Activated T-helper 1 cell treated with anti-CD3 and anti-CD28 coated beads, Interleukin-2, amount 50 U/mL, for 16 hours (primary cell): Measurements from ENCODE around the gene DNMT3L.
"Not testable (repeated sequence)": the region's sequence is repeated elsewhere in the genome, so short reads cannot be mapped to it uniquely, and the experiment has no call there.

Source experiments
- DNase-seq, 2 donors: peaks; one replicate each; pipeline ENCODE4 v3.0.0-alpha.2; 2020; ENCODE audit warnings: low read depth in 1 of 2, low spot score in 1 of 2

The DNMT3L gene

GRCh38 chr21:44261675-44262295 lies at the start of gene DNMT3L:
DNMT3L (minus strand) TSS chr21:44261897; CDS start chr21:44261259, 638 bp downstream.
- DNase-seq, result no peak

DNA sequence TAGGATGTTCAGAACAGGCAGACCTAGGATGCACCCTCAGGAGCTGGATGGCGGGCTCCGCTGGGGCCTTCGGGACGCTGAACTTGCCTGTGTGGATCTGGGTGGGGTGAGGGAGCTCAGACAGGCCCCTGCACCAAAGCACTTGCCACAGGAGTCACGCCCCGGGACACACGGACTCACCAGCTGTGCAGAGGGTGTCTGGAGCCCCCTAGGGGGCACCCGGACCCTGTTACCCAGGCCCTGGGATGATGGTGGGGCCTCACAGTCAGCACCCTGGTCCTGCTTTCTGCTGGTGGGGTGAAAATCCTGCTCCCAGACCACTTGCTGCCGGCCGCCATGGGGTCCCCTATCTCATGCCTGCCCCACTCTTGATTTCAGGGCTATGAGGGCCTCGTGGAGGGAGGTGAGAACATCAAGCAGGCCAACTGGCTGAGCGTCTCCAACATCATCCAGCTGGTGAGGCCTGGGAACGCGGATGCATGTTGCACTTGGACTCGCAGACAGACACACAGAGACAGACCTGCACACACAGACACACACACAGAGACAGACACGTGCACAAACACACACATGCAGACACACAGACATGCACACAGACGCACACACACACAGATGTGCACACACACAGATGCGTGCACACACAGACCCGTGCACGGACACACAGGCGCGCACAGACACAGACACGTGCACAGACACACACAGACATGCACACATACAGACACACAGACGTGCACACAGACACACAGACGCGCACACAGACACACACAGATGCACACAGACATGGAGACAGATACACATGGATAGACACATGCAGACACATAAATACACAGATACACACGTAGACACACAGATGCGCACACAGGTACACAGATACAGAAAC lies 49.2 kb upstream of the DNMT3L start:
- DNase-seq, result no peak

- no peak for DNase-seq
Measured at GRCh38 chr21:44306936-44307704, 45.4 kb upstream of the DNMT3L start.

DNA sequence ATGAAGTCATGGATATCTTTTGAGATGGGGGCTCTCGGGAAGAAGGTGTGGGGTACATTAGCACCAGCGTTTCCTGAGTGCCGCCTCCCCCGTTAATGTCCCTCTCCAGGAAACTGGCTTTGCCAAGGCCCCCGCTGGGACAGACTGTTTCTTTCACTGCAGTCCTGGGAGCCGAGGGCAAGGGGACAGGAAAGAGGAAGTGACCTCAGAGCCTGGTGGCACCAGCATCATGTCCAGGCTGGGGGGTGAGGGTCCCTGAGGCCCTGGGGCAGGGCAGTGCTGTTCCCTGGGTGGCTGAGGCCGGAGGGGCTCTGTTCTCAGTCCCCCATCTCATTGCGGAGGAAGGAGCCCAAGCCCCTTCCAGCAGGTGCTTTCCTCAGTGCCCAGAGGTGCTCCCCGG lies 44.0 kb upstream of the DNMT3L start:
- DNase-seq, result no peak

DNA sequence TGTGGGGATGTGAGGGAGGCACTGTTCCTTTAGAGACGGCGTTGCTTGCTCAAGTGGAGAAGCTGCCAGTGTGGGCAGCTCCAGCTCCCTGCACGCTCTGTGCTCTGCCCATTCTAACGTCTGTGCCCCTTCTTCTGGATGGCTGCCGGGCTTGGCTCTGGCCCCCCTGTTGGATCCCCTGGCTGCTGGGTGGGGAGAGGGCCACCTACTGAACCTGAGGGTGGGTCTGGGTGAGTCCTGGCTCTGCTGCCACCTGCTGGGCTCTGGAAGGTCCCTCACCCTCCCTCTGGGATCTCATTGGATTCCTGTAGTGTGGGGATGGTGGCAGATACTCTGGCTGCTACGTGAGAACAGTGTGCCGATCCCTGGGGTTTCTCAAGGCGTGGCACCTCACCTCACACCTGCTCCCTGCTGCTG lies 43.2 kb upstream of the DNMT3L start:
- peak in 1 of 2 donors; percentile 22 for DNase-seq

DNA sequence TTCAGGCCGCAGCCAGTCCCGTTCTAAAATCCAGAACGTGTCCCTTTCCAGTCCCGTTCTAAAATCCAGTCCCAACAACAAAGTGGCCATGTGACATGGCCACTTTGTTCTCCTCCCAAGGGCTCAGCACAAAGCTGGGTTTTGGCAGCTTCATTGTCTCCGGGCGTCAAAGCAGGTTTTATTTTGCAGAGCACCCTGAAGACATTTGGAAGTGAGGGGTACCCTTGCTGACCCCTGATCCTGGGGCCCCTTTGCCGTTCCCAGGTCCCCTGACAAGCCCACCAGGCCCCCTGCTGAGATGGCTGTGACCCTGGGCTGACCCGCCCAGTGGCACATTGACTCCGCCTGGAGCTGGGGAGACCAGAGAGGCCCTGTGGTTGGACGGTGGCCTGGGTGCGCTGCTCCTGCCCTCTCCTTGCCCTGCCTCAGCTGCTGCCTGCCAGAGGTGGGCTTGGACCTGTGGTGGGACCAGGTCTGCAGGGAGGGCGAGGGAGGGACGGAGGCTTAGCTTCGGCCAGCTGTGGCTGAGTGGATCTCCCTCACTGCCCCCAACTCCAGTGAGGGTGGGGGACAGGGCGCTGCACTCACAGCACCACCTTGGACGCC lies 42.4 kb upstream of the DNMT3L start:
- no peak for DNase-seq

- DNase-seq, result no peak
Measured at GRCh38 chr21:44303490-44303981, 41.8 kb upstream of the DNMT3L start.

DNA sequence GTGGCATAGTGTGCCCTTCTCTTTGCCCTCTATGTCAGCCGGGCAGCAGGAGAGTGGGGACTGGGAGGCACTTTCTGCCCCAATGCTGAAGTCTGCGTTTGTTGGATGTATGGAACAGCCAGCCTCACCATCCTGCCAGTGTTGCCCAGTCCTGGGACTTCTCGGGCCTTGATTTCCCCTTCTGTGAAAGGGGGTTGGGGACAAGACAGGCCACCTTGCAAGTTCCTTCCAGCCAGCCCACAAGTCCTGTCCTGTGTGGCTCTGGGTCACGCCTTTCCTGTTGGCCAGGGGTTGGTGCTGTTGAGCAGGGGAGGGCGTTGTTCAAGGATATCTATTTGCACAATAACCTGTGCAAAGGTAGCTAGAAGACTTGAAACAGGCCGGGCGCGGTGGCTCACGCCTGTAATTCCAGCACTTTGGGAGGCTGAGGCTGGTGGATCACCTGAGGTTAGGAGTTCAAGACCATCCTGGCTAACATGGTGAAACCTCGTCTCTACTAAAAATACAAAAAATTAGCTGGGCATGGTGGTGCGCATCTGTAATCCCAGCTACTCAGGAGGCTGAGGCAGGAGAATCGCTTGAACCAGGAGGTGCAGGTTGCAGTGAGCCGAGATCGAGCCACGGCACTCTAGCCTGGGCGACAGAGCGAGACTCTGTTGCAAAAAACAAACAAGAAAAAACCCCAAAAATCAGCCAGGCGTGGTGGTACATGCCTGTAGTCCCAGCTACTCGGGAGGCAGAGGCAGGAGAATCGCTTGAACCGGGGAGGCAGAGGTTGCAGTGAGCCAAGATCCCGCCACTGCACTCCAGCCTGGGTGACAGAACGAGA lies 41.1 kb upstream of the DNMT3L start:
- DNase-seq, result not testable (repeated sequence)

GRCh38 chr21:44301961-44302406 lies 40.3 kb upstream of the DNMT3L start:
- DNase-seq, result no peak

GRCh38 chr21:44301141-44301540 lies 39.4 kb upstream of the DNMT3L start:
- DNase-seq, result no peak

- peak; percentile 29 to 44 for DNase-seq
Measured at GRCh38 chr21:44300262-44300959, 38.7 kb upstream of the DNMT3L start.

DNA sequence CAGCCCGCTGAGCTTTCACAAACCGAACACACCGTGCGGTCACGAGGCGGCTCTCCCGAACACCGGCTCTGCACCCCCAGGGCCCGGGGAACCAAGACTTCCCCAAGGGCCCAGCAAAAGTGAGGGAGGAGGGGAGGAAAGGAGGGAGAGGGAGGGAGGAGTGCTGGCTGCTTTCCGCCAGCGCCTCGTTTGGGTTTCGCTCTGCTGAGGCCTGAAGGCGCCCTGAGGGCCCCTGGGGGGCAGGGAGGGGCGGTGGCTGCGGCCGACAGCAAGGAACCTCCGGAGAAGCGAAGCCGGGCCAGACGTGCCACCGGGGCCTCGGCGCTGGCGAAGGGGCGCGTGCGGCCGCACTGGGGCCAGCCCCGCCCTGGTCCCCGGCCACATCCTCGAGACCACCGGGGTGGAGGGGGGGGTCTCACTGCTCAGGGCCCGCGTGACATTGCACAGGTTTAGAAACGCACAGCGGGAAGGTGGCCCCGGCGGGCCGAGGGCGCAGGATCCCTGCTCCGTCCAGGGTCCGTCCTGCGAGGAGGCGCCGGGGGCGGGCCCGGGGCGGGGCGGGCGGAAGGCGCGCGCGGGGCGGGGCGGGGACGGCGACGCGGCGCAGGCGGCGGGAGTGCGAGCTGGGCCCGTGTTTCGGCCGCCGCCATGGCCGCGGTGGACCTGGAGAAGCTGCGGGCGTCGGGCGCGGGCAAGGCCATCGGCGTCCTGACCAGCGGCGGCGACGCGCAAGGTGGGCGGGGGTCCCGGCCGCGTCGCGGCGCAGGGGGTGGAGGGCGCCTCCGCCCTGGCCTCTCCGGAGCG lies 38.0 kb upstream of the DNMT3L start, which contains the start of gene PFKL:
TSS of gene PFKL (plus strand) at position 596 of the 804 bp plus-strand sequence. CDS start at position 649, 53 bp downstream.
- DNase-seq, result peak; percentile 23 to 44

DNA sequence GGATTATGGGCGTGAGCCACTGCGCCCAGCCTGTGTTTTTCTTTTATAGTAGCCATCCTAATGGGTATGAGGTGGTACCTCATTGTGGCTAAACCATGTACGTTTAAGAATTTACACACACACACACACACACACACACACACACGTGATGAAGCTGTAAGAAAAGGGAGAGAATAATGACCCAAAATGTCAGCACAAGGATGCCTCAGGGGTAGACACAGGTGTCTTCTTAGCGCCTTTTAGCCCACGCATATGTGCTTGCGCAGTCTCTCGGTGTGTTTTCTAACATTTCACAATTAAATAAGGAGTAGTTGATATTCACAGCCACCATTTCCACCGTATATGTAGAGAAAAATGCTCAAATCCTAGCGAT lies 37.4 kb upstream of the DNMT3L start:
- DNase-seq, result no peak

DNA sequence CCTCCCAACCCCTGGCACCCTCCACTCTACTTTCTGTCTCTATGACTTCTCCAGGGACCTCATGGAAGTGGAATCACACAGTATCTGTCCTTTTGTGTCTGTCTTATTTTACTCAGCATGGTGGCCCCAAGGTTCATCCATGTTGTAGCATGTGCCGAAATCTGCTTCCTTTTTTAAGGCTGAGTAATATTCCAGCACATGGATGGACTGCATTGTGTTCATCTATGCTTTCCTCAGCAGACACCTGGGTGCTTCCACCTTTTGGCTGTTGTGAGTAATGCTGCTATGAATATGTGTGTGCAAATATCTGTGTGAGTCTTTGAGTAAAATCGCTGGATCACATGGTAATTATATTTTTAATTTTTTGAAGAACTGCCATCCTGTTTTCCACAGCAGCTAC lies 36.6 kb upstream of the DNMT3L start:
- no peak for DNase-seq

DNA sequence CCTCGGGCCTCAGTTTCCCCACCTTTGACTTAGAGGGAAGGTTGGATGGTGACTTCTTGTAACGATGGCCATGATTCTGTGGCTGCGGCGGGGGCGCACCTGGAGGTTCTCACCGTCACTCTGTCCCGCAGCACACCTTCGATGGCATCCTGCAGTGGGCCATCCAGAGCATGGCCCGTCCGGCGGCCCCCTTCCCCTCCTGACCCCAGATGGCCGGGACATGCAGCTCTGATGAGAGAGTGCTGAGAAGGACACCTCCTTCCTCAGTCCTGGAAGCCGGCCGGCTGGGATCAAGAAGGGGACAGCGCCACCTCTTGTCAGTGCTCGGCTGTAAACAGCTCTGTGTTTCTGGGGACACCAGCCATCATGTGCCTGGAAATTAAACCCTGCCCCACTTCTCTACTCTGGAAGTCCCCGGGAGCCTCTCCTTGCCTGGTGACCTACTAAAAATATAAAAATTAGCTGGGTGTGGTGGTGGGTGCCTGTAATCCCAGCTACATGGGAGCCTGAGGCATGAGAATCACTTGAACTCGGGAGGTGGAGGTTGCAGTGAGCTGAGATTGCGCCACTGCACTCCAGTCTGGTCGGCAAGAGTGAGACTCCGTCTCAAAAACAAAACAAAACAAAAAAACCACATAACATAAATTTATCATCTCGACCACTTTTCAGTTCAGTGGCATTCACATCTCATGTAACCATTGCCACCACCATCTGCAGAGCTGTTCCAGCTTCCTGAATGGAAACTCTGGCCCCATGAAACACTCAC lies 36.0 kb upstream of the DNMT3L start:
- peak; percentile 48 to 61 for DNase-seq

DNA sequence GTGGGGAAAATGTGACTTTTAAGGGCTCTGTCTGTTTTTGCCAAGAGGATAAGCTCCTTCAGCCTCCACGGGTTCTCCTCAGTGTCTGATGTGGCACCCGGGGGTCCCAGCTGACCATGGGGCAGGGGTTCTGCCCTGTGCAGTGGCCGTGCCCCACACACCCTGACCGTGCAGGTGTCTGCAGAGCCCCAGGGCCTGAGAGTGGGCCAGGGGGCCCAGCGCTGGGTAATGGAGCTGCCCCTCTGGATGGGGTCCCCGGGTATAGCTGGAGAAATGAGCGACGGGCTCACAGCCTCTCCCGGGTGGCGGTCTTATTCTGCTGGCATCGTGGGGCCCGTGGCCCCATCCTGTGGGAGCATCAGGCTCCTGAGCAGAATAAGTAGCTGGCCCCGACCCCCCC lies 35.2 kb upstream of the DNMT3L start:
- DNase-seq, result no peak

DNA sequence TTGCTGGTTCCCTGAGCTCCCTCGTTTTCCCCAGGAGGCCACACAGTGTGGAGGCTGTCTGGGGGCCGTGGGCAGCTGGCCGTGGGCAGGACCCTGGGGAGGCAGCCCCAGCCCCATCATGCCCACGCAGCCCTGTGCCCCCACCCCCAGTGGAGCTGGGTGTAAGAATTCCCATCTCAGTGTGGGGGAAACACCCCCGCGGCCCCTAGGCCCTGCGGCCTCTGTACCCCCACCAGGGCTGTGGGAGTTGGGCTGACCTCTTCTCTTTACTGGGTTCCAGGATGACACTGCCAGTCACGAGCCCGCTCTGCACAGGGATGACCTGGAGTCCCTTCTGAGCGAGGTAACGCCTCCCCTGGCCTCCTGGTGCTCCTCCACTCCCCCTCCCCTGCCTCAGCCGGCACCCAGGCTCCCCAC lies 34.4 kb upstream of the DNMT3L start:
- DNase-seq, result no peak

DNA sequence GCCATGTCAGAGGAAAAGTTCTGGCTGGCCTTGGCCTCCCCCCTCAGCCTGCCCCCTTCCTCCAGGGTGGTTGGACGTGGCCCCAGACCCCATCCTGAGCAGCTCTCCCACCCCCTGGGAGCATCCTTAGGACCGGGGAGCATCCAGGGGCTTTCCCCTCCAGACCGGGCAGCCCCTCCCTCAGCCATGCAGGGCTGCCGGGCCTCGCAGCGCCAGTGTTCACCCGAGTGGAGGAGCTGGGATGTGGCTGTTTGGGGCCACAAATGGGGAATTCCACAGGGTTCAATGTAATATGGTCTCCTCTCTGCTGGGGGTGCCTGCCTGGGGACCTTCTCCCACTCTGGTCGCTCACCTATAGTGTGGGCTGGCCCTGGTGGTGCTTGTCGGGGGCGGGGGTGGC lies 33.9 kb upstream of the DNMT3L start:
- DNase-seq, result no peak
